T-helper 9 cell (primary cell): ENCODE data around the gene FNBP1L.

Experiments used
- DNase-seq: peaks from one replicate; pipeline ENCODE4 v3.0.0-alpha.2; 2020

FNBP1L gene

GRCh38 chr1:93595743-93596142 lies 147.8 kb downstream of the FNBP1L start:
- DNase-seq, result no peak

GRCh38 chr1:93596329-93597089 lies 148.6 kb downstream of the FNBP1L start:
- DNase-seq, result no peak

- DNase-seq, result no peak
Measured at GRCh38 chr1:93597709-93598108, 149.8 kb downstream of the FNBP1L start.

- DNase-seq, result no peak
Measured at GRCh38 chr1:93598396-93598795, 150.5 kb downstream of the FNBP1L start.

- no peak for DNase-seq
Measured at GRCh38 chr1:93598861-93599439, 151.0 kb downstream of the FNBP1L start.

GRCh38 chr1:93599479-93599878 lies 151.6 kb downstream of the FNBP1L start:
- DNase-seq, result no peak

- DNase-seq, result no peak
Measured at GRCh38 chr1:93600663-93601062, 152.7 kb downstream of the FNBP1L start.

- no peak for DNase-seq
Measured at GRCh38 chr1:93601686-93602085, 153.8 kb downstream of the FNBP1L start.

GRCh38 chr1:93602101-93602500 lies 154.2 kb downstream of the FNBP1L start:
- DNase-seq, result no peak

- DNase-seq, result no peak
Measured at GRCh38 chr1:93603106-93603505, 155.2 kb downstream of the FNBP1L start.

GRCh38 chr1:93603601-93604000 lies 155.7 kb downstream of the FNBP1L start:
- DNase-seq, result no peak
